ENCODE measurements around the gene TAF11L12.

GRCh38 chr5:17619354-17619753 is 9.2 kb downstream of the TAF11L12 start:
- TF ChIP-seq POLR2A (IDR thresholded peaks at IDR 0.05; ENCODE audit: low read length) (no peak), GATA1 (IDR thresholded peaks at IDR 0.05; ENCODE audit: low read depth, low read length) (no peak)
